HG03039 (cell line): ENCODE measurements around the gene SLC23A3.

Experiments used
- ATAC-seq: cut with Tn5 transposase; IDR thresholded peaks from one replicate; pipeline ENCODE4 v1.9.1; 2021; ENCODE audit warnings: mild to moderate bottlenecking, moderate library complexity; ENCODE audit not compliant: unreplicated experiment

SLC23A3 gene

DNA sequence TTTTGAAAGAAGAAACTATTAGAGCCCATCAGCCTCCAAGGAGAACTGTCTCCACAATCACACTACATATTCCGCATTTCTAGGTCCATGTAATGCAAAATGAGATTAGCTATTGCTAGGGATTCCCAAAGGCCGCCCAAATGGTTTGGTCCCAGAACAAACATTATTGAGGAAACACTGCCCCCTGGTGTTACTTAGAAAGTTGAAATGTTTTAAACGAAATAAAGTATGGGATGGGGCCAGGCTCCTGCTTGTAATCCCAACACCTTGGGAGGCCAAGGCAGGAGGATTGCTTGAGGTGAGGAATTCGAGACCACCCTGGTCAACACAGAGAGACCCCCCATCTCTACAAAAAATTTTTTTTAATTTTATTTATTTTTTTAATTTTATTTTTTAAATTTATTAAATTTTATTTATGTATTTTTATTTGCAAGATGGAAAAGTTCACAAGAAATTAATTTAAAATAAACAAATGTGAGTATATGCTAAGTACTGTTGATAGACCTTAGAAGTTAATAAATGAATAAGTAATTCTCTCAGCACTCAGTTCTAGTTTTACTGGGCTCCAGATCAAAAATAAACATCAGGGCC lies 14.7 kb downstream of the SLC23A3 start:
- ATAC-seq = no peak

DNA sequence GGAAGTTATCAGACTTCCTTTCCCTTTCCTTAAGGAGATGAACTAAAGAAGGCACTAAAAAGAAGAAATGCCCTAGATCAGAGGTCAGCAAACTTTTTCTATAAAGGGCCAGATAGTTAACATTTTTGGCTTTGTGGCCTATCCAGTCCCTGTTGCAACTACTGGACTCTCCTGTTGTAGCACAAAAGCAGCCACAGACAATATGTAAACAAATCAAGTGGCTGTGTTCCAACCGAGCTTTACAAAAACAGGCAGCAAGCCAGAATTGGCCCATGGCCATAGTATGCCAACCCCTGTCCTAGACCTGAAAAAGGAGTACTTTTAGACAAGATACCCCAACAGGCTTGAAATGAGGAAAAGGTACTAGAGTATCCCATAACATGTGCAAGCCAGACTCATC lies 20.2 kb downstream of the SLC23A3 start:
- ATAC-seq = no peak

DNA sequence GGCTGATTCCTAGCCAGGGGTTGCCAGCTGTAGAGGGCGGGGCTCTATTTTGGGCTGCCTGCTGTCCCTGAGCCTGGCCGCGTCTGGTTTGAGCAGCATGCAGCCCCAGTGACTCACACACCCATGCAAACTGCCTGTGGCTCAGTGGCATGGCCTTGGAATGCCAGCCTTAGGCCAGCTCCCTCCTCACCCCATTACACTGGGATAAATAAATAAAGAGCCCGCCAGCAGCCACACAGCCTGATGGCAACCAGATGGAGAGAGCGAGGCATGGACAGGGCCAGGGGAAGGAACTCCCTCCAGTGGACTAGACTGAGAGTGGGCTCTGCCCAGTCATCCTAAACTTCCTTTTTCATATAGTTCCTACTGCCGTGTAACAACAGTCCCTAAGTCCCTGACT lies 27.5 kb downstream of the SLC23A3 start:
- ATAC-seq = no peak

DNA sequence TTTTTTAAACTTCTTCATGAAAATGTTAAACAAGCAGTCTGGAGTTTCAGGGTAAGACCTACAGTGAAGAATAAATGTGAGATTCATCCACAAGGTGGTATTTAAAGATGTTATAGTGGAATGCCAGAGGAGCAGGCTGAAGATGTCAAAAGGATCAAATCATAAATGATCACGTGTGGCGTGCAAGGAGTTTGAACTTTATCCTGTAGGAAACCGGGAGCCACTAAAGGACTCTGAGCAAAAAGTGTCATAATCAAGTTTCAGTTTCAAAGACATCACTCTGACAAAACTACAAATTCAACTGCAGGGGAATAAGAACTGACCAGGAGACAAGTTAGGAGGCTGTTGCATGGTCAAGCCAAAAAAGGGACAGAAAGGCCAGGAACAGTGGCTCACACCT lies 29.1 kb downstream of the SLC23A3 start:
- no peak for ATAC-seq

DNA sequence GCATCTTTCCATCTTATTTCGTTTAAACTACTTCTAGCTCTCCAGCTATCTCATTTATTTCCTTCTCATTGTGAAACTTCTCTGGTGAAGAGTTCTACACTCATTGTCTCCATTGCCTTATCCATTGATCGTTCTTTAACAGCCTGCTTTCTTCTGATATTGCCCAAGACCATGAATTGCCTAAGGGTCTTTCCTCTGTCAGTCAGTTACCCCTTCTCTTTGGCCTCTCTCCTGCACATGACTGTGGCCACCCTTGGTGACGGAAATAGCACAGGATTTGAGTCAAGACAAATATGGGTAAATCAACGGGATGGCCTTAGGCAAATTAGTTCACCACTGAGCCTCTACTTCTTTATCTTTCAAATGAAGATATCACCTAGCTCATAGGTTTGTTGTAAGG lies 35.9 kb downstream of the SLC23A3 start:
- no peak for ATAC-seq

DNA sequence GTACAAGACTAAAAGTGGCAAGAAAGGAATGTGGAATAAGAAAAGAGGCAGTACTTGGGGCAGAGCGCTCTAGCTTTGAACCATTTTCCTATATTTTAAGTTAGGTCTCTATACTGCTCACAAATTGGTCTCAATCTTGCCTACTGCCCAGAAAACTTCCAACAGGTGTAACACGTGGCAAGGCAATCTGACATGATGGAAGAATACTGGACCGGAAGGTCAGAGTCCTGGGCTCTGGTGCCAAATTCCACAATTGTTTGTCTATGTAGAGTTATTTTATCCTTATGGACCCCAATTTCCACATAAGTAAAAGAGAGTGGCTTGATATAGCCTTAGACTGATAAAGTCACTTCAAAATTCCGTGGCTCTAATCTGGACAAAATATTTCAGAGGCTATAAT lies 38.1 kb downstream of the SLC23A3 start:
- no peak for ATAC-seq

DNA sequence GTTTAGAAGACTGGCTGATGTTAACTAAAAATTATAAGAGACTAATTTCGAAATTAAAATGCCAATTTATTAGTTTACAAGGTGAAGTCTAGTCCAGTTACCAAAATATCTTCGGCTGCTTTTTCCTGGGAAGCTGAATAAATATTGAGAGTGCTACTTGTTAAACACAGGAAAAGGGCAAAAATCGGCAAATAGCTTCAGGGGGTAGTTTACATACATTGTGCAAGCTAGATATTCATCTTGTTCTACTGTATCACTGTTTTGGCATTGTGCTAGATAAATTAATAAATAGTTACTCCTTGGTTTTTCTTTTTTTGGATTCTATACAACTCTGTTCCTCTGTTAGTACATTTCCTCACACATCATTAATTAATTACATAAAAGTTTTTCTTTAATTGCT lies 38.5 kb downstream of the SLC23A3 start:
- no peak for ATAC-seq

DNA sequence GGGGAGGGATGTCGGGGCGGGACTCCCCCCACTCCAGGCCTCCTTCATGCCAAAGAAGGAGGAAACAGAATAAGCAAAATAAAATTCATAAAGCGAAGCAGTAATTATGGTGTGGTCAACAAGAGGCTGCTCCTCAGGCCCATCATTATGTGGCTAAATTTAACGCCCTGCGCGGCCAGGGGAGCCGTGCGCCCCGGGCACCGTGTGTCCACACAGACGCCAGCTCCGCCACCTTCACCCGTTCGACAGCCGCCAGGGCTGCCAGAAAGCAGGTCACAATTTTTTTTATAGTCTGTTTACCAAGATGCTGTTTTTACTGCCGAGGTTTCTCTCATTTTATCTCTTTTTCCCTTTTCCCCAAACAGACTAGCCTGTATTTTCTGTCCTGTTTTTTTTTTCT lies 40.2 kb downstream of the SLC23A3 start:
- ATAC-seq = no peak

DNA sequence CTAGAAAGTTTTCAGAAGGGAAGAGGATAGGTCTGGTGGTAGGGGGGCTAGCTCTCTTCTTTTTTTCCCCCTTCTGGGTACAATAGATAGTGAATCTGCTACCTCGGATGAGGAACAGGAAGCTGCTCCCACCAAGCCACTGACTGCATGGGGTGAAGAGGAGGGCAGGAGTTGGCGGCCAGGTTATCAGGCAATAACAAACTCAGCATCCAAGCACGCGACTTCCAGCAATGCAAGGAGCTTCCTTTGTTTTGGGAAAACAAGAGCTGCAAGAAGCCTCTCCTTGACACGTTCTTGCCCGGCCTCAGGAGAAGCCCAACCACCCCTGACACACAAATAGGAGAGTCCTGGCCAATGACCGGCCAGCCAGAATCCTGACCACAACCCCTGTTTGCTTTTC lies 41.4 kb downstream of the SLC23A3 start:
- no peak for ATAC-seq

DNA sequence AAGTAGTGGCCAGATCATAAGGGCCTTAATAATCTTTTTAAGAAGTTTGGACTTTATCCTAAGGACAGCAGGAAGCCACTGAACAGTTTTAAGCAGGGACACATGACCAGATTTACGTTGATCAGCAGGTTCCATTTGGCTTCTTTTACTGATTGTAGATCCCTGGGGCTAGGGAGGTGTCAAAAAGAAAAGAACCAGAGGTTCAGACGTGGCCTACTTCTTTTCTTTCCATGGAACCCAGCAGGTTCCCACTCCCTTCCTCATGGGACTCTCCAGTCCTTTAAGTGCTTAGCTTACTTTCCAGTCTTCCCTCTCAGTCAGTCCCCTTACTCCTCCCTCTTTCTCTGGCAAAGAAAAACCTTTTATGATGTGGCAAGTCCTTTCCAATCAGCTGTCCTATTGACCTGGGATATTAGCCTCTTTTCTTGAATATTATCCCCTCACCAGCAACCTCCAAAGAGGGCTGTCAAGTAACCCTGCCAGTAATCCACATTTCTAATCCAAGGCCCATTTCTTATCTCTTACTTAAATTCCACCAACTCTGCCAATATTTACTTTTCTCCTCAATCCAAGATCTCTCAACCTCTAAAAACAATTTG lies 42.7 kb downstream of the SLC23A3 start:
- no peak for ATAC-seq

DNA sequence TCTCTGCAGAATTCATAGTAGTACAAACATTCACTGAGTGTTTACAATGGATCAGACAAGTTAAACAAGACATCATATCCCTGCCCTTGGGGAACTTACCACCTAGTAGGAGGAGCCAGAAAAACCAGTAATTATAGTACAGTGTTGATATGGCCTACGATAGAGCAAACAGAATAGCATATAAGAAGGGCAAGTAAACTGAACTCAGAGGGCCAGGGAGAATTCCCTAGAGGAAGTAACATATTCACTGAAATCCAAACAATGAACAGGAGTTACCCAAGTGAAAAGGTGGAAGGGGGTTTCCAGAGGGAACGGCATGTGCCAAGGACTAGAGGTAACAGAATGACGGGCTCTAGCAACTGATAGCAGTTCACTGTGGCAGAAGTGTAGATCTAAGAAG lies 43.3 kb downstream of the SLC23A3 start:
- ATAC-seq = no peak

DNA sequence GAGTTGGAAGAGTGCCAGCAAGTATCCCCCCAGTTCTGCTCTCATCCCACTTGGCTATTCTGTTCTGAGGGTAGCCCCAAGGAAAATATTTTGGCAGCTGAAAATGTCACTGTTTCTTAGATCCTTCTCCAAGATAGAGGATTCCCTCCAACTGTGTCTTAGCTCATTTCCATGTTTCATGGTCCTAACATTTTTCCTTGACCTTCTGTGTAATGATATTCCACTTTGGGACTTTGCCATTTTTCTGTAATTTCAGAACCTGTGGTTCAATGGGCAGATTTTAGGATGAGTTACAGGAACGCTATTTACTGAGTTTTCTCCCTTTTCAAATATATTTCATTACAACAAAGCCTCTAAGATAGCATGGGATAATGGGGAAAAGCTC lies 44.0 kb downstream of the SLC23A3 start:
- ATAC-seq = no peak

DNA sequence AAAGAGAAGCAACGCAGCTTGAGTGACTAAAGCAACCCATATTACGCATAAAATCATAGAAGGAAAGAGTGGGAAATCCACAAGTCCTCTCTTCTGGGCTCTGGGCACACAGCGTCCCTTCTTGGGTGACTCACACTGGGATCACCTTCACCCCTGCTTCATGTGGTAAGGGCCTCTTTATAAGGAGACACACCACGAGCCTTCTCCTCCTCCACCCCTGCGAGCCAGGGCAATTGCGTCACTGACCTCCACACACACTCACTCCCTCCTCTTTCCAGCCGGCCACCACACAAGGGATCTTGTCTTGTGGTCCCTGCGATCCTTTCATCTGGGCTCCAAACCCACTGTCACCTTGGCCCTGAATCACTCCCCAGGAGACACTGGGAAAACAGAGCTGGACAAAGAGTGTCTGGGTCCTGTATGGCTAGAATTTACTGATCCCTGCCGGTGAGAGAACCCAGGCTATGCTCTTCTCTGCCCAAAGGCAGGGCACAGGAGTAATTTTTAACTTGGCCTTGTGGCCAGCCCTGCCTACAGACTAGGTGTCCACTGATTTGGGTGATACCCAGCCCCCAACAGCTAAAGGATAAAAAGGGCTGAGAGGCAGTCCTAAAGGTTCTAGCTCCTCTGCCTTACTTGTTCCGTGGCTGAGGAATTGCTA lies 44.5 kb downstream of the SLC23A3 start:
- ATAC-seq = no peak

DNA sequence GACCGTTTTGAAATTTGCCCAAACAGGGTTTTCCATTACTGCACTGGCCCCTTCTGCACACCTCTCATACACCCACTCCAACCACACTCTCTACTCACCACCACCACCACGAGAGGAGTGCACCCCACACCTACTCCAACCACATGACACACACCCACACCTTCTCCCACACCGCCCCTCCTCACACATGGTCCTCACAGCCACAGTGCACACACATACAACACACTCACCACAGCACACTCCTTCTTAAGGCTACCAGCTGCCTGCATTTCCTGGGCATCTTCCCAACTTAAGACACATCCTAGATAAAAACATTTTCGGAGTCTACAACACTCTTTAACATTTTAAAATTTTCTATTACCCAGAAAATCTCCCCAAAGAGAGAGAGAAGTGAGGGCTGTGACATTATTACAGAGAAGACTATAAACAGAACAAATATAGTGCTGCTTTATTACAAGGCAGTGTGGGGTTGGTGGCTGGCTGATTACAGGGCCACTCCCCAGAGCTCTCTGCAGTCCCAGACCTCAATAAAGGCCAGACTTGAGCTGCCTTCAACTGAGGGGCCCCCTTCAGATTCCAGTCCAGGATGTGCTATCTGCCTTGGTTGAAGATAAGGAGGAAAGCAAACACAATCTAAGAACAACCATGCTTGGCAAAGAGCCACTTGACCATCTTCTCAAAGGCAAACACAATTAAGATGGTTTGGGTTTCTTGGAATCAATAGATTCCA lies 45.3 kb downstream of the SLC23A3 start:
- no peak for ATAC-seq

DNA sequence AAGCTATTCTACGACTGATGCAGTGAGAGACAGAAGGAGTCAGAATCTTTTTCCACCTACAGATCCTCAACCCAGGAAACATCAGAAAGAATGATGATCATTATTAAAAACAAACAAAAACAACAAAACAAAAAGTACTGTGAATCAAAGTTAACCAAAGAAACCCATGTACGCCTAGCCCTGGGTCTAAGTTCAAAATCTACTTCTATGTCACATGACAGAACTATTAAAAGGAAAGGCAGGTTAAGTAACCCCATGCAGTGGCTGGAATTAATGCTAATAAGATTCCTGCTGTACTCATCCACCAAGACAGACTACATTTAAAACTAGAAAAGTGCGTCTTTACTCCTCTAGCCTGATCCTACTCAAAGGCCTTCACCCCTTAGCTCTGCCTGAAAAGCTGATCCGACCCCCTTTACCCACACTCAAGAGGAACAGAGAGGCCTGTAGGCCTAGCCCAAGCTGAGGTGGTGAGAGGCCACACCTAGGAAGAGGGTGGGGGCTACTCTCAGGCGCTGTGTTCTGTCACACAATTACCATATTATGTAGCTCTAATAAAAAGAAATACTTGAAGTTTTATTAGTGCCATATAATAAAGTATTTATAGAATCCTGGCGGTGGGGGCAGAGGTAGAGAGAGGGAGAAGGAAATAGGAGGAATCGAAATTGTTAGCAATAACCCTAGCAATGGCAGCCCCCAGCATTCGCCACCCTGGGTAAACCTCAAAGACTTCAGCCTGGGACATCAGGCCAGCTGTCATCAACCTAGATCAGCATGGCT lies 46.3 kb downstream of the SLC23A3 start:
- ATAC-seq = no peak

DNA sequence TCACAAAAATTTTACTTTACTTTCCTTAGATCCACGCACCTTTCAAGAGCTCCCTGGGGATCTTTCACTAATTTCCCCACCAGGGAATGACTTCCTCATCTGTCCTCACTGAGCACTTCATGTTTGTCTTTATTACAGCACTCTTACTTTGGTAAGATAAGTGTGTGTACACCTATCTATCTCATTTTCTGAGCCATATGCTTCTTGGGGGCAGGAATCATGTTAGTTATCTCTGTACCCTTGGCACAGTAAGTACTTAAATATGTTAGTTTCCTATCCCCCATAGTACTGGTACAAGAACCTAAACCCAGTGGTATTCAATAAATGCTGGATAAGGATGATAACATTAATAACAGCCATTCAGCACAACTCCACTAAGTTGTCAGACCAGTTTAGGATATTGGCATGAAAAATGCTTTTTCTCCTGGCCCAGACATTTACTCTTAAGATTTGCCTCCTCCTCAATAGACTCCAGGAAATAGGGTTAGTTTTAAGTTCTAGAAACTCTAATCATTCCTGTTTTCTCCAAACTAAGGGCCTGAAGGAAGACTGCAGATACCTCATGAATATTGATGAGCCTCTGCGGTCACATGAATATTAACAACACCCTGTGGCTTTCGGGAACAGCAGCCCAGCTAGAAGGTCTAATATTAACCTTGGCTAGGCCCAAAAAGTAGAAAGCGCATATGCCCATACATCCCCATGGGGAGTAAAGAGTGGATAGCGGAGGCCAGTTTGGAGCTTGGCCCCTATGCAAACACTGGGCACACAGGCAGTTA lies 47.4 kb downstream of the SLC23A3 start:
- no peak for ATAC-seq

DNA sequence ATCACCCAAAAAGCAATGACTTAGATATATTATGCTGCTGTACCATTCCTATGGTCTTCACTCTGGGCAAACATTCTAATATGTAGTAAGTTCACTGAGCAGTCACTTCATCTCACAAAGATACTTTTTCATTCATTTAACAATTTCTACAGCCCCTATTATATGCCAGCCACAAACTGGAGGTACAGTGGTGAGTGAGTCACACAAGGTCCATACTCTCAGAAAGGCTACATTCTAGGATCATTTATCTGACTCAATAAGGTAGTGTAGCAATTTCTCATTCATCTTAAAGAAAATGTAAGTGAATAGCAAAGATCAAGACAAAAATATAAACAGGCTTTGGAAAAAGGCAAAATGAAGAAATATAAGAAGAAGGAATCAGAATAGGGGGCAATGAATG lies 49.7 kb downstream of the SLC23A3 start:
- ATAC-seq = no peak

DNA sequence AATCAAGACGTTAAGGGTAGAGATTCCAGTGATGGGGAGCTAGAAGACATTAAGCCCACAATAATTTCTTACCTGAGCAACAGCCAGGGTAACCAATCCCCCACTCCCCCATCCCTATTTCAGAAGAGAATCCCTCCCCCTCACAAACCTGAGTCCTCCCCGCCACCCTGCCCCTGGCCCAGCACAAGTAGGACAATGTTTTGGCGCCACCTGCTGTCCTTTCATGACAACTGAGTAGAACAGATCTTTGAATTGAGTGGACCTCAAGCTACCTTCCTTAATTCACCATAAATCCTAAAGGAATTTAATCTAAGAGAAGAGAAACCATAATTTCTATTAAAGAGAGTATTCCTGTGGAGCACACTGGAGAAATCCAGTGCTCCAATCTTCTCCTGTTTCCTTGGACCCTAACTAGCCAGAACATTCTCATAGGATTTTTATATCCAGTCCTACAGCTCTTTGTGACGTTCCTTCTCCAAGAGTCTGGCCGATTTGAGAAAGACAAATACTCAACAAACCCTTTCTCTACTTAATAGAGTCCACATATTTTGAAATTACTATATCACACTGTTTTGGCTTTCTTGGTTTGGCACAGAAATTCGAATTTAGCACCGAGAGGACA lies 50.3 kb downstream of the SLC23A3 start:
- no peak for ATAC-seq

DNA sequence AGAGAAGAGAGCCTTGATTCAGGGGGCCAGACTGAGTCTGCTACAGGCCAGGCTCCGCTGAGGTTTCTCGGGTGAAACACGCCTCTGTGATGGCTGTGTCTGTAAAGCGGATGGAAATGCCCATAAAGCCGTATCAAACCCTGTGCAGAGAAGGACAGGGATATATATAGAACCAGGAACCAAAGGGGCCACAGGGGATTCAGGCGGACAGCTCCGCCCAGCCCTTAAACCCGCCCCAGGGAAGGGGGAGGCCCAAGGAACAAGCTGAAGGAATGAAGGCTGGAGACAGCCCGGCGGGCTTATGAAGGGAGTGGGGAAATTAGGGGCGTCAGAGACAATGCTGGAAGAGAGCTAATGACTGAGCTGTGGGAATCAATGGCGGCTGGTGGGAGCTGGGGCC lies 51.3 kb downstream of the SLC23A3 start:
- ATAC-seq = no peak
